Motor neuron (in vitro differentiated cells): ENCODE data around the gene GABRG3. TPM values are rescaled to one million over a fixed set of nuclear protein-coding genes. Genes with fewer than 3 reads are reported as not detected.

Experiments
- ATAC-seq, 8 experiments: fragments of 200-7000 bp; cut with Tn5 transposase; replicated peaks in 6 of 8; 2 replicates each; pipeline ENCODE4 v1.8.0; 2021; ENCODE audit warnings: mild to moderate bottlenecking in 8 of 8, moderate library complexity in 8 of 8
- H3K27ac ChIP-seq, 2 donors: fragments of 250-450 bp; sonication (Bioruptor Pico); 2 replicates each; pipeline ENCODE4 v1.9.0; 2021; ENCODE audit warnings: antibody characterized with exemption in 2 of 2, mild to moderate bottlenecking in 2 of 2, moderate library complexity in 1 of 2
- H3K4me1 ChIP-seq, 2 donors: fragments of 250-450 bp; sonication (Bioruptor Pico); replicated peaks in 1 of 2; 2 replicates each; pipeline ENCODE4 v1.6.1; 2021; ENCODE audit warnings: antibody characterized with exemption in 2 of 2, mild to moderate bottlenecking in 2 of 2, moderate library complexity in 1 of 2
- H3K4me3 ChIP-seq, 5 donors: fragments of 250-450 bp; sonication (Bioruptor Pico); 2 replicates each; pipeline ENCODE4 v1.9.0; 2021; ENCODE audit warnings: antibody characterized with exemption in 5 of 5, mild to moderate bottlenecking in 5 of 5, moderate library complexity in 4 of 5
- WGBS, 10 experiments: fragments of 450-650 bp; shearing (Covaris generic); methylation state at CpG; one replicate each; pipeline ENCODE4 v1.0.0; 2022; 5-methylcytosine and 5-hydroxymethylcytosine counted together
- in situ Hi-C, 9 experiments: fragments of 400-800 bp; cut with MboI; loops; one replicate each; pipeline ENCODE4 v1.15.0; 2021; ENCODE audit warnings: low sequenced_read_pairs in 9 of 9, low pct_unique_long_range_greater_than_20kb in 2 of 9; ENCODE audit not compliant: unreplicated experiment in 9 of 9
- total RNA-seq, 8 experiments: library from RNA; unstranded; fragments of 300-600 nt; gene quantifications; 2 replicates each; pipeline versions ENCODE4 v1.2.3 to v1.2.4, GENCODE V29; 2022

Gene GABRG3
- total RNA-seq, 8 experiments from 2014 or later = 0.04 to 3.4 (median 0.88) TPM

DNA sequence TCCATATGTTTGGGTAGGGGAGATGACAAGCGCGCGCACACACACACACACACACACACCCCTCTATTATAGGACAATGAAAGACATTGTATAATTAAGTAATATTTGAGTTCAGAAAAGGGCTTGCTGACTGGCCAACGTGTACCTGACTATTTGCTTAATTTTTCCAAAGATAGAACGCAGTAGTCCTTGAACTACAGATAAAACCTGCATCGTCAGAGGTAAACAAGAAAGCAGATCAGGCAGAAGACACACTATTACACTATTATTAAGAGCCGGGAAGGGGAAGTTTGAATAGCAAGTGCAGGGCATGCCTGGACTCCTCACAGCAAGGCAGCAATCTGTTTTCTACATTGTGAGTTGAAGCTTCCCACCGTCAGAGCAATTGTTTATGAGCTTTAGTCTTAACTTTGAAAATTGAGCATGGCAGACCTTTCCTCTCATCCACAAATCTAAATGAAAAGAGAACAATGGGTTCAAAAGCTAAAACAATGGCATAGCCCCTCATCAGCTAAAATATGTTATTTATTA, 427.7 kb downstream of the GABRG3 start:
- H3K4me3 ChIP-seq = no peak overlapping the region
- in situ Hi-C loops = no loop called here
- H3K27ac ChIP-seq = no peak overlapping the region
- peak in 5 of 8 experiments; percentile 38 to 76 (median 59) for ATAC-seq
- H3K4me1 ChIP-seq = peaks cover 3 to 17% of the 10 kb centered on the region in 2 donors
- 0 to 61% (median 34%) methylated on average over 1 to 6 of the region's 8 CpGs; no CpG with 5 or more reads in 2 of the 10 experiments for WGBS, 10 experiments

DNA sequence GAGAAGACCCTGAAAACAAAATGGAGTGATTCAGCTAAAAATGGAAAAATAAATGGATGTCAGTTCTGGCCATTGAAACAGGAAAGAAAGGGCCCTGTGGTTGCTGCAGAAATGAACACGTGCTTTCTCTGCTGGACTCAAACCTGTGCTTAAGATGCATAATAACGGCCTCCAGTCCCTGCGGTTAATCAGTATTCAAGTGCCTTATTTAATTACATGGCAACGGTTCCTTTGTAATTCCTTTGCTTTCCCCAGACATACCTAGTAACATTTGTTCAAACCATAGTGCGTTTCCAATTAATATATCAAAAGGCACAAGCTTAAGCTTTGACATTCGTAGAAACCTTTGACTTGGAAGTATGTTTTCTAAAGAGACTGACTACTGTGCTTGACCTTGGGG, 428.3 kb downstream of the GABRG3 start:
- ATAC-seq = peak in 5 of 8 experiments; percentile 47 to 93 (median 70)
- H3K4me3 ChIP-seq = no peak overlapping the region
- WGBS, 10 experiments = 0 to 50% (median 6%) methylated on average over 2 to 6 of the region's 6 CpGs; no CpG with 5 or more reads in 1 of the 10 experiments
- peaks cover 3 to 17% of the 10 kb centered on the region in 2 donors for H3K4me1 ChIP-seq
- no peak overlapping the region for H3K27ac ChIP-seq
- in situ Hi-C loops = no loop called here

- no peak for ATAC-seq
- in situ Hi-C loops = no loop called here
- H3K27ac ChIP-seq = no peak overlapping the region
- peaks cover 3 to 17% of the 10 kb centered on the region in 2 donors for H3K4me1 ChIP-seq
- no peak overlapping the region for H3K4me3 ChIP-seq
- 29 to 100% (median 95%) methylated on average over 1 to 5 of the region's 5 CpGs; no CpG with 5 or more reads in 1 of the 10 experiments for WGBS, 10 experiments
Measured at GRCh38 chr15:27401471-27401870, 430.5 kb downstream of the GABRG3 start.

- 17 to 85% (median 54%) methylated on average over 1 to 5 of the region's 5 CpGs; no CpG with 5 or more reads in 2 of the 10 experiments for WGBS, 10 experiments
- Histone ChIP-seq H3K27ac (no peak overlapping the region), H3K4me3 (no peak overlapping the region), H3K4me1 (peaks cover 9 to 12% of the 10 kb centered on the region in 2 donors)
- ATAC-seq = no peak
- in situ Hi-C loops = no loop called here
Measured at GRCh38 chr15:27408428-27408827, 437.4 kb downstream of the GABRG3 start.

DNA sequence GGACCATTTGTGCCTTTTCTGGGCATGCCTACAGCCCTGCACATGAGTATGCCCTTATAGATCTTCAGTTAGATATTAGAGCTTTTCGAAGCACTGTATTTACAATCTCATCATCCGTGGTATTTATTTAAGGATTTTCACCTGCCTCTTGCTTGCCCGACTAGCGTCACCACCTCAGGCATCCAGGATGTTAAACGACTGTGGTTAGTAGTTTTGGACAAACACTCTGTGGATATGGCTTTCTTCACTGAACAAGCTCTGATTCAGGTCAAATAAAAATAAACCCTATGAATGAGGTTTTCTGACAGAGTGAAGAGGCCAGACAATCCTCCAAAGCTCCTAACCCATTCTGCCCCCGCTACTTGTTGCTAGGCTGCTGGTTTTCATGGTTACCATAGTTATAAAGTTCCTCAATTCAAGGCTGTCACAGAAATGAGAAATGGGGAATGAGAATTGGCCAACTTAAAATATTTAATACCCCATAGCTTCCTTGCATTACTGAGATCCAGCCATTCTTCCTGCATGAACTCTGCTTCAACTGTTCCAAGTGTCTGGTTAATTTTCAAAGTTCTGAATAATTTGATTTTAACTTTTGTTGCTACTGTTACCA, 440.1 kb downstream of the GABRG3 start:
- Histone ChIP-seq H3K4me3 (no peak overlapping the region), H3K27ac (no peak overlapping the region), H3K4me1 (peaks cover 12 to 14% of the 10 kb centered on the region in 2 donors)
- in situ Hi-C loops = no loop called here
- ATAC-seq = no peak
- whole genome bisulfite sequencing, 10 experiments = 27 to 86% (median 70%) methylated on average over 1 to 6 of the region's 6 CpGs

DNA sequence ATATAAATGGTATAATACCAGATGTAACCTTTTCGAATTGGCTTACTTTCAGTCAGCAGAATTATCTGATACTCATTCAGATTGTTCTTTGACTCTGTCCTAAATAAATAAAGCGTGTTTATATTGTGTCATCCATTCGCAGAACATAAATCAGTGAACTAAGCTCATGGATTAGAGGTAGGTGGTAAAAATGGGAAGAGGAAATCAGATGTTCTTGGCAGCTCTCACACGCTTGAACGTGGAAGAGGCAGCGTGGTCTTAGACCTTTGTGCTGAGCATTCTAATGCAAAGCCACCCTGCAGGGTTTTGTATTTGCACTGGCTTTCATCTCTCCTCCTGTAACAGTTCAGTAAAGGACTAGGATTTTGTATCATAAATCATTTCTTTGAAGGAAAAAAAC, 441.4 kb downstream of the GABRG3 start:
- no peak overlapping the region for H3K4me3 ChIP-seq
- WGBS, 10 experiments = 11 to 60% (median 21%) methylated on average over 1 to 6 of the region's 6 CpGs; no CpG with 5 or more reads in 1 of the 10 experiments
- in situ Hi-C loops = no loop called here
- no peak overlapping the region for H3K27ac ChIP-seq
- peaks cover 12 to 14% of the 10 kb centered on the region in 2 donors for H3K4me1 ChIP-seq
- ATAC-seq = peak in 4 of 8 experiments; percentile 44 to 71 (median 64)

DNA sequence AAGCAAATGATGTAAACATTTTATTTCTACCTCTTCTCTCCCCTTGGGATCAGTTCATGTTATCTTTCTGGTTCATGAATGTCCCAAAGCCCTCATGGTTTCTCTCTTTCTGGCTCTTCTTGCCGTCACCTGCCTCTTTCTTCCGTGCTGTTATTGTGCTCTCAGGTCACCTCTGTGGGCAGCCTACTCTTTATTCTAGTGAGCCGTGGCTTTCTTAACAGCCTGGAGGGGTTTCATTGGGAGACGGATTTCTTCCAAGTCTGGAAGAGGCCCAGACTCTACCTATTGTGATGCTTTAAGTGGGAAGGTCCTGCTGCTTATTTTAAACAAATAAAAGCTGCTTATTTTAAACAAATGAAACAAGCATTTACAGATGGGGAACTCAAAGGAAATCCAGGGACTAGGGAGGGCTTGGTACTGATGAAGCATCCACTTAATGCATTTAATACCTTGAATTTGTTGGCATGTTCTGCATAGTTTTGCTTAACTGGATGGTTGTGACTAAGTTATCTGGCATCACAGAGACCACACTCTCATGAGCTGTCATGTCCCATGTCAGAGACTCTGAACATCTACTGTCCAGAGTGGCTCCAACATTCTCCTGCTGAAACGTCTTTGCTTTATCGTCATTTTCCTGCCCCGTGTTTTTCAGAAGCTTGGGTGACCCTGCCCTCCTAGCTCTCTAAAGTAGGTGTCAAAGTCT, 443.3 kb downstream of the GABRG3 start:
- Histone ChIP-seq H3K4me1 (peaks cover 17% of the 10 kb centered on the region in 2 donors), H3K4me3 (no peak overlapping the region), H3K27ac (no peak overlapping the region)
- ATAC-seq = no peak
- in situ Hi-C loops = no loop called here
- 37 to 80% (median 59%) methylated on average over 2 to 7 of the region's 7 CpGs for WGBS, 10 experiments

- no peak overlapping the region for H3K4me3 ChIP-seq
Measured at GRCh38 chr15:27418726-27419125, 447.7 kb downstream of the GABRG3 start.

DNA sequence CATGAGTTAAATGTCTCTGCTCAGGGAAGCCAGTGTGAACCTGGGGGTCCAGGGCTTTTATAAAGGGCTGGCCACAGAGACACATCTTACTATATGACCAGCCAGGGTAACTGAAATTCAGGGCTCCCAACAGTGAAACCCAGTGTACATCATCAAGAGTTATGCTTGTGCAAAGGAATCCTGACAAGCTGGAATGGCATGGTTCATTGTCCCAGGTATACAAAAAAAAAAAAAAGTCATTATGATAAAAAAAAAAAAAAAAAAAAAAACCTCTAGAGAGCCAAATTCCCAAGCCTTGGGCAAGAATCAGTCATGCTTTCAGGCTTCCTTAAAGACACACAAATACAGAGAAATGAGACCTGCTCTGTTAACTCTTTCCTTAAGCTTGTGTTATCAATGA, 452.0 kb downstream of the GABRG3 start:
- no peak overlapping the region for H3K27ac ChIP-seq
- no peak overlapping the region for H3K4me3 ChIP-seq
- H3K4me1 ChIP-seq = peaks cover 3 to 5% of the 10 kb centered on the region in 2 donors
- in situ Hi-C loops = no loop called here
- no peak for ATAC-seq

More at GRCh38 chr15:27418726-27419125, 447.7 kb downstream of the GABRG3 start:
- peak in 5 of 8 experiments; percentile 74 to 98 (median 89) for ATAC-seq
- in situ Hi-C loops = no loop called here
- H3K27ac ChIP-seq = no peak overlapping the region
- H3K4me1 ChIP-seq = peaks cover 5% of the 10 kb centered on the region in 2 donors
- 8 to 56% (median 27%) methylated on average over 2 to 5 of the region's 5 CpGs; no CpG with 5 or more reads in 2 of the 10 experiments for WGBS, 10 experiments

- ATAC-seq = peak in 2 of 8 experiments; percentile 52 to 81
- no peak overlapping the region for H3K4me3 ChIP-seq
- H3K27ac ChIP-seq = no peak overlapping the region
- 0 to 100% (median 64%) methylated on average over 1 of the region's 1 CpG for WGBS, 10 experiments
- in situ Hi-C loops = no loop called here
- H3K4me1 ChIP-seq = no peaks in the 10 kb centered on the region
Measured at GRCh38 chr15:27426805-27427204, 455.8 kb downstream of the GABRG3 start.

- Histone ChIP-seq H3K4me1 (no peaks in the 10 kb centered on the region), H3K4me3 (no peak overlapping the region), H3K27ac (no peak overlapping the region)
- in situ Hi-C loops = no loop called here
- no peak for ATAC-seq
- 0 to 100% (median 93%) methylated on average over 1 of the region's 1 CpG; no CpG with 5 or more reads in 4 of the 10 experiments for WGBS, 10 experiments
Measured at GRCh38 chr15:27427276-27427675, 456.3 kb downstream of the GABRG3 start.

DNA sequence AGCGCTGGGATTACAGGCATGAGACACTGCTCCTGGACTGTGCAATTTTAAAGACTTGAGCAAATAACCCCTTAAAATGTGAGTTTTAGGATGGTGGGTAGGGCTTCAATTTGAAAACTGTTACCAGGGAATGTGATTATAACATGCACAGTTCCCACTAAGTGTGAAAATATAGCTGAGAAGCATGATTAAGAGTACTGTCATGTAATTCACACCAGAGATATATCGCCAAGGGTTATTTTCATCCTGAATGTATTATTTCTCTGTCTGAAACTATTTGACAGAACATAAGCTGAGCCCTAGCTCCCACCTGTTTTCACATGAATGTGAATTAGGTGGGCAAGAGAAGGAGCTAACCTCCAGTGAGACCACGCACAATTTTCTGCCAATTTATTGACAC, 457.2 kb downstream of the GABRG3 start:
- 30 to 100% (median 87%) methylated on average over 1 to 3 of the region's 3 CpGs for WGBS, 10 experiments
- Histone ChIP-seq H3K4me1 (no peaks in the 10 kb centered on the region), H3K4me3 (no peak overlapping the region), H3K27ac (no peak overlapping the region)
- in situ Hi-C loops = no loop called here
- no peak for ATAC-seq

DNA sequence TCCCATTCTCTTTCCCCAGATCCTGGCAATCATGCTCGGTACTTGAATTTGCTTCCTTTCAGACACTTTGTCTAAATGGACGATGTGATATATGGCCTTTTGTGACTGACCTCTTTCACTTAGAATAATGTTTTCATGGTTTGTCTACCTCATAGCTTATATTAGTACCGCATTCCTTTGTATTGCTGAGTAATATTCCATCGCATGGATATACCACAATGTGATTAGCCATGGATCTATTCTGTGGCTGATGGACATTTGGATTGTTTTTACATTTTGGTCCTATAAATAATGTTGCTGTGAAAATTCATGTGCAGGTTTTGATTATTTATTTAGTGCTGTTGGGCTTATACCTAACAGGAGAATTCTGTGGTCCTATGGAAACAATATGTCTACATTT, 458.6 kb downstream of the GABRG3 start:
- no peak overlapping the region for H3K4me3 ChIP-seq
- H3K27ac ChIP-seq = no peak overlapping the region
- 40 to 100% (median 100%) methylated on average over 1 to 4 of the region's 4 CpGs for WGBS, 10 experiments
- in situ Hi-C loops = no loop called here
- no peak for ATAC-seq
- H3K4me1 ChIP-seq = no peaks in the 10 kb centered on the region
